ENCODE data around the gene IL18RAP. TPM values are rescaled to one million over a fixed set of nuclear protein-coding genes. Genes with fewer than 3 reads are reported as not detected.

The IL18RAP gene
- total RNA-seq, 1 donor from 2014 or later: 1.2 TPM

- no peak overlapping the region for H3K4me3 Mint-ChIP-seq
- H3K27ac Mint-ChIP-seq: no peak overlapping the region
- DNase-seq (ENCODE audit: extremely low spot score, unreplicated experiment): no peak
- peaks cover 33% of the 10 kb centered on the region for H3K27me3 Mint-ChIP-seq
- no peaks in the 10 kb centered on the region for H3K36me3 Mint-ChIP-seq
- H3K9me3 Mint-ChIP-seq: no peaks in the 10 kb centered on the region
- TF ChIP-seq CTCF (conservative IDR thresholded peaks at IDR 0.05): no peak
- no peaks in the 10 kb centered on the region for H3K4me1 Mint-ChIP-seq (ENCODE audit: unreplicated experiment)
These were observed 835 bp upstream of the IL18RAP start for GRCh38 chr2:102421890-102422759.

GRCh38 chr2:102423368-102423767, 408 bp downstream of the IL18RAP start:
- Mint-ChIP-seq H3K27ac (no peak overlapping the region), H3K9me3 (no peaks in the 10 kb centered on the region), H3K36me3 (no peaks in the 10 kb centered on the region), H3K27me3 (peaks cover 30% of the 10 kb centered on the region), H3K4me1 (ENCODE audit: unreplicated experiment) (no peaks in the 10 kb centered on the region), H3K4me3 (no peak overlapping the region)
- TF ChIP-seq CTCF (conservative IDR thresholded peaks at IDR 0.05): no peak
- DNase-seq (ENCODE audit: extremely low spot score, unreplicated experiment): no peak

DNA sequence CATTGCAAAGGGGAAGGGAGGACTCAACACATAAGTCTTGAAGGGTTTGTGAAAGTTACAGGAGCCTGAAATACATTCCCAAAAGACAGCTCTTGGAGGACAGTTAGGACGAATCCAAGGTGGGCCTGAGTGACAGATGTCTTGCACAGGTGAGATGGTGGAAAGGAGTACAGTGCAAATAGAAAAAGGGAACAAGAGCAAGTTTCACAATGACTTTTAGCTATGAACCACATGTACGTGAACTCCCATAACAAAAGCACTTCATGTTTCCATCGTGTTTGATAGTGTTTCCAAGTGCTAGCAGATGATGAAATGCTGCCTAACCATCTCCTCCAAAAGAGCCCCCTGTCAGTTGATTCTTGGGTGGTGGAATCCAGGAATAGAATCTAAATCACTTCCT, 1.8 kb downstream of the IL18RAP start:
- H3K4me3 Mint-ChIP-seq: no peak overlapping the region
- H3K27ac Mint-ChIP-seq: no peak overlapping the region
- no peaks in the 10 kb centered on the region for H3K4me1 Mint-ChIP-seq (ENCODE audit: unreplicated experiment)
- peaks cover 32% of the 10 kb centered on the region for H3K27me3 Mint-ChIP-seq
- no peak for DNase-seq (ENCODE audit: extremely low spot score, unreplicated experiment)
- no peak for TF ChIP-seq CTCF (conservative IDR thresholded peaks at IDR 0.05)
- H3K9me3 Mint-ChIP-seq: no peaks in the 10 kb centered on the region
- no peaks in the 10 kb centered on the region for H3K36me3 Mint-ChIP-seq

- Mint-ChIP-seq H3K4me3 (no peak overlapping the region), H3K27ac (no peak overlapping the region), H3K36me3 (no peaks in the 10 kb centered on the region), H3K9me3 (no peaks in the 10 kb centered on the region), H3K4me1 (ENCODE audit: unreplicated experiment) (no peaks in the 10 kb centered on the region), H3K27me3 (peaks cover 34% of the 10 kb centered on the region)
- DNase-seq (ENCODE audit: extremely low spot score, unreplicated experiment): no peak
- no peak for TF ChIP-seq CTCF (conservative IDR thresholded peaks at IDR 0.05)
These were observed 2.6 kb downstream of the IL18RAP start for GRCh38 chr2:102425441-102426132.

DNA sequence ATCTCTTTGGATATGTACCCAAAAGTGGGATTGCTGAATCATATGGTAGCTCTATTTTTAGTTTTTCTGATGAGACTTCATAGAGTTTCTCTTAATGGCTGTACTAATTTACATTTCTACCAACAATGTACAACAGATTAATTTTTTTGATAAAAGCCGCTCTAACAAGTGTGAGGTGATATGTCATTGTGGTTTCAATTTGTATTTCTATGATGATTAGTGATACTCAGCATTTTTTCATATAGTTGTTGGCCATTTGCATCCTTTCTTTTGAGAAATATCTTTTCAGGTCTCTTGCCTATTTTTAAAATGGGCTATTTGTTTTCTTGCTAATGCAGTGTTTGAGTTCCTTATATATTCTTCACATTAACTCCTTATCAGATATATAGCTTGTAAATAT, 4.3 kb downstream of the IL18RAP start:
- Mint-ChIP-seq H3K36me3 (no peaks in the 10 kb centered on the region), H3K9me3 (no peaks in the 10 kb centered on the region), H3K4me1 (ENCODE audit: unreplicated experiment) (no peaks in the 10 kb centered on the region), H3K27ac (no peak overlapping the region), H3K4me3 (no peak overlapping the region), H3K27me3 (peaks cover 19% of the 10 kb centered on the region)
- no peak for DNase-seq (ENCODE audit: extremely low spot score, unreplicated experiment)
- no peak for TF ChIP-seq CTCF (conservative IDR thresholded peaks at IDR 0.05)

Data from type B pancreatic cell (in vitro differentiated cells).